Immature natural killer cell (primary cell): ENCODE results near the gene EVI2A. TPM values are rescaled to one million over a fixed set of nuclear protein-coding genes. Genes with fewer than 3 reads are reported as not detected.
"Not testable (repeated sequence)": the region's sequence is repeated elsewhere in the genome, so short reads cannot be mapped to it uniquely, and the experiment has no call there.

Source experiments
- DNase-seq, 3 donors: peaks; one replicate each; pipeline ENCODE4 v3.0.0; 2022; ENCODE audit warnings: mixed read lengths in 1 of 3
- H3K27ac Mint-ChIP-seq, 6 donors: one replicate each; pipeline ENCODE4 v1.8.0; 2020; ENCODE audit warnings: mixed read lengths in 6 of 6, mild to moderate bottlenecking in 5 of 6, inconsistent platforms in 4 of 6, moderate library complexity in 3 of 6
- H3K27me3 Mint-ChIP-seq, 3 donors: one replicate each; pipeline ENCODE4 v1.8.0; 2020 to 2021; ENCODE audit warnings: low read depth in 3 of 3, mild to moderate bottlenecking in 3 of 3, mixed read lengths in 3 of 3, moderate library complexity in 3 of 3, inconsistent platforms in 1 of 3
- H3K36me3 Mint-ChIP-seq, 3 donors: one replicate each; pipeline ENCODE4 v1.8.0; 2020; ENCODE audit warnings: mixed read lengths in 3 of 3, inconsistent platforms in 2 of 3, mild to moderate bottlenecking in 2 of 3
- H3K4me1 Mint-ChIP-seq, 2 donors: one replicate each; pipeline ENCODE4 v1.8.0; 2020; ENCODE audit warnings: inconsistent platforms in 2 of 2, mild to moderate bottlenecking in 2 of 2, mixed read lengths in 2 of 2, moderate library complexity in 1 of 2
- H3K4me3 Mint-ChIP-seq, 5 donors: one replicate each; pipeline ENCODE4 v1.8.0; 2020; ENCODE audit warnings: mild to moderate bottlenecking in 5 of 5, mixed read lengths in 5 of 5, inconsistent platforms in 3 of 5, moderate library complexity in 3 of 5
- H3K9me3 Mint-ChIP-seq, 6 donors: one replicate each; pipeline ENCODE4 v1.8.0; 2020; ENCODE audit warnings: mild to moderate bottlenecking in 6 of 6, mixed read lengths in 6 of 6, inconsistent platforms in 4 of 6, moderate library complexity in 3 of 6
- polyA plus RNA-seq, 3 donors: library from polyadenylated mRNA; unstranded; fragments of 300-500 nt; fragmentation: Illumina TruSeq; gene quantifications; one replicate each; pipeline ENCODE4 v1.2.3, GENCODE V29; 2021

The EVI2A gene
- polyA plus RNA-seq, 3 donors from 2014 or later = 38.2 to 57.0 (median 45.0) TPM

DNA sequence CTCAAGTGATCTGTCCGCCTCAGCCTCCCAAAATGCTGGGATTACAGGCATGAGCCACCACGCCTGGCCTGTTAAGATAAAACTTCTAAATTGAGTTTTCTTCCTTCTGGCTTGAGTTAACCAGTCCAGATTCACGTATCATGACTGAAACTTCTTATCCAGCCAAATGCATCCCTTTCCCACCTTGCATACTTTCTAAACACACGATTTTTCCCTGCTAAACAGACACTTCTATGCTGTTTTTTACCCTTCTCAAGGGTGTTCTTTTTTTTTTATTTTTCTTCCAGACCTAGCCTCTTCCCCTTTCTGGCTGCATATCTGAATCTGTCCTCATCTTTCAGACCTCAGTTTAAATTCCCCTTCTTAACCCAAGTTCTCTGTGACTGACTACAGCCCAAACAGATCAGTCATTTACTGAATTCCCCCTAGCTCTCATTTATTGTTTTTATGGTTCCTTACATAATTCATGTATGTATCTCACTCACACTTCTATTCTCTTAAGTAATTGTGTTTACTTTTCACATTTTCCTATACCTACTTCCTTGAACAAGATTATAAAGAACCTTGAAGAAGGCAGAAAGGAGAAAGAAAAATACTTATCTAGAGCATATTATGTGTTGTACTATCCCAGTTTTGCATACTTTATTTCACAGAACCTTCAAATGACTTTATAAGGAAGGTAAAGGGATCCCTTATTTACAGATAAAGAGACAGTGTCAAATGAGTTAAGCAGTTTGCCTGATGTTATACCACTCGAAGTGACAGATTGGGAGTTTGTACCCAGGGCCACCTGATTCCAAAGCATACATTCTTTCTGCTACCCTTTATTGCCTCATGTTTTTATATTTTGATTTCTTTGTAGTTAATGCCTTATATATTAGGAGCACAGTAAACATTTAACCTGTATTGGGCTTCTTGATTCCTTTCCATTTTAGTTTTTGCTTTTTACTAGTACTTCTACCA, 12.8 kb downstream of the EVI2A start:
- Mint-ChIP-seq H3K4me3 (peak overlapping the region; percentile 89 to 96 (median 89)), H3K36me3 (peaks cover 15 to 29% (median 18%) of the 10 kb centered on the region in 3 donors), H3K4me1 (peaks cover 72 to 81% of the 10 kb centered on the region in 2 donors), H3K27me3 (peaks cover 3 to 11% (median 4%) of the 10 kb centered on the region in 3 donors), H3K27ac (peak overlapping the region; percentile 91 to 98 (median 96)), H3K9me3 (no peaks in the 10 kb centered on the region)
- DNase-seq = no peak

DNA sequence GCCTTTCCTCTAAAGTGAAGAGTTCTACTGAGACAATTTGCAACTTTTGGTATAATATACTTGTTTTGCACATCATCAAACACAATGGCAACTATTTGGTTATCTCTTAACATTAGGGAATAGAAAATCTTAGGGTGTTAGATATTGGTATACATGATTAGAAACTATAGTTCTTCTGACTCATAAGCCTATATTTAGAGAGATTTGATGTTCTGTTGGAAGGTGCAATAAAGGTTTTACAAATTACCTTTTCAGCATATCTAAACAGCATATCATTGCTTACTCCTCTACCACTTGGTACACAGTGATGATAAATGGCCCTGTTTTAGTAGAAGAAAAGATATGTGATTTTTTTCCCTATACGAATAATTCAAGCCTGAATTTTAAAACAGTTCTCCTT, 13.8 kb downstream of the EVI2A start:
- DNase-seq = no peak
- peak overlapping the region; percentile 89 to 96 (median 89) for H3K4me3 Mint-ChIP-seq
- H3K9me3 Mint-ChIP-seq = no peaks in the 10 kb centered on the region
- peak overlapping the region; percentile 91 to 98 (median 96) for H3K27ac Mint-ChIP-seq
- peaks cover 0 to 7% (median 3%) of the 10 kb centered on the region in 3 donors for H3K27me3 Mint-ChIP-seq
- H3K36me3 Mint-ChIP-seq = peaks cover 18 to 39% (median 22%) of the 10 kb centered on the region in 3 donors
- peaks cover 72 to 81% of the 10 kb centered on the region in 2 donors for H3K4me1 Mint-ChIP-seq

DNA sequence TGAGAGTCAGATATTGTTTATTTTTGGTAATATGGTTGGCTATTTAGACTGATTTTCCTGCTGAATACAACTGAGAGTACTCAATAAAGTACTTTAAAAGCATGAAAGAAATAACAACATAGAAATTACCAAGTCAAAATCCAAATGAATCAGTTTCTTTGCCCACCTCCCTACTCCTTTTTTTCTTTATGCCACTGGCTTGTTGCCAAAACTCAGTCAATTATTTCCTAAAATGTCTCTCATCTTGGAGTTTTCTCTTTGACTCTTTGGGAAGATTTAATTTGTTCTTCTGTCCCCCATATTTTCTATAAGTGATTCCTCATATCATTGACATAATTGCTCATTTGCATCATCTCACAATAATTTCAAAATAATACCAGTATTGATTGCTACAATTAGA, 21.8 kb downstream of the EVI2A start:
- no peak overlapping the region for H3K4me3 Mint-ChIP-seq
- H3K36me3 Mint-ChIP-seq = peaks cover 7 to 27% (median 18%) of the 10 kb centered on the region in 3 donors
- peaks cover 0 to 2% (median 1%) of the 10 kb centered on the region in 3 donors for H3K27me3 Mint-ChIP-seq
- no peak for DNase-seq
- peaks cover 9 to 20% of the 10 kb centered on the region in 2 donors for H3K4me1 Mint-ChIP-seq
- H3K27ac Mint-ChIP-seq = peak overlapping the region in 1 of 6 donors; percentile 34
- no peaks in the 10 kb centered on the region for H3K9me3 Mint-ChIP-seq

DNA sequence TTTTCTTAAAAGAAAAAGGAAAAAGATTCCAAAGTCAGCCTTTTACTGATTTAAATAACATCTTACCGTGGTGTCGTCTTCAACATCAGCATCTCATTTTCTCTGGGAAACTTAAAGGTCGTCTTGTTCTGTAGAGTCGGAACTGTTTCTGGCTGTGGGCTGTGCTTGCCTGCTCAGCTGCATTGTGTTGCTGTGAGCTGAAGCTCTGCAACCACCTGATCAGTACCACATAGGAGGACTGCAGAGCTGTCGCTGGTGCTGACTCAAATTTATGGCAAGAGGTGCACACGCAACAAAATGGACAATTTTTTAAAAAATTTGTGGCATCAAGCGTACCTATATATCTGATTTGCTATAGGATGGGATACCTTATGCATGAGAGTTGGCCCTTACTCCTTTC, 24.3 kb downstream of the EVI2A start, which contains the start of gene OMG:
OMG (minus strand) TSS at position 150 of the 400 bp plus-strand sequence. CDS start 908 bp downstream, outside the sequence.
- Mint-ChIP-seq H3K36me3 (peaks cover 0 to 6% (median 0%) of the 10 kb centered on the region in 3 donors), H3K9me3 (no peaks in the 10 kb centered on the region), H3K4me3 (no peak within 1 kb of the TSS), H3K27ac (peak within 1 kb of the TSS in 1 of 6 donors; percentile 44), H3K27me3 (peaks cover 0 to 2% (median 0%) of the 10 kb centered on the region in 3 donors), H3K4me1 (peaks cover 3 to 14% of the 10 kb centered on the region in 2 donors)
- DNase-seq = no peak

DNA sequence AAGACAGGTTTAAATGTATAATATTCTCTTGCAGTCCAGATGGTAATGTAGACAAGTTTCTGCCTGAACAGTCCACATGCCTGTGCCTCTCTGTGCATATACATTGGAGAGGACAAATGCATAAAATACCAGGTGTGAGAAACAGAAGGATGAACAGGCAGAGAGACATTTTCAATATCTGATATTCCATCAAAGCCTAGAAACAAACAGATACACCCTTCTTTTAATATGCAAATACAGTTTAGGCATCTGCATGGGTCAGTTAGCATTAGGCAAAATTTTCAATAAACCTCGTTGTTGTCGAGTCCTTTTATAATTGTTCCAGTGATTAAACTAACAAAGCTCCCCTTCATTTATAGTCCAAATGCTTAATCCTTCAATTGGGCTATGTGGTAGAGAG, 25.3 kb downstream of the EVI2A start:
- Mint-ChIP-seq H3K4me3 (no peak overlapping the region), H3K9me3 (no peaks in the 10 kb centered on the region), H3K4me1 (peaks cover 0 to 10% of the 10 kb centered on the region in 2 donors), H3K36me3 (peaks cover 0 to 6% (median 0%) of the 10 kb centered on the region in 3 donors), H3K27ac (no peak overlapping the region), H3K27me3 (peaks cover 0 to 2% (median 0%) of the 10 kb centered on the region in 3 donors)
- no peak for DNase-seq

DNA sequence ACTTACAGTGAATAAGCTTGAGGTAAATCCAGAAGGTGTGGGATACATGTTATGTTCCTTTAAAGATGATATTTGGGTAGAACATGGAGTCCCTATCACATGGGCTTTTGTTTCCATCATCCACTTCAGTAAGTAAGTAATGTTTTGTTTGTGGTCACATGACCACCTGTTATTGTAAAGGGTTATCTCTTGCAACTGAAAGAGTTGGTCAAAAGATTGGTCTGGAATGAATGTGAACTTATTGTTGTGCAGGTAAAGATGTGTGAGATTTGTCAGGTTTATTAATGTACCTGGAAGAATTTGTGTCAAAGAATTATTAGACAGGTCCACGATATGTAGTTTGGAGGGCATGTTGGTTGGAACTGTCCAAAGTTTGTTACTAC, 25.9 kb downstream of the EVI2A start:
- peaks cover under 1 to 9% of the 10 kb centered on the region in 2 donors for H3K4me1 Mint-ChIP-seq
- no peaks in the 10 kb centered on the region for H3K9me3 Mint-ChIP-seq
- no peak for DNase-seq
- peaks cover 0 to 2% (median 0%) of the 10 kb centered on the region in 3 donors for H3K27me3 Mint-ChIP-seq
- no peak overlapping the region for H3K27ac Mint-ChIP-seq
- H3K4me3 Mint-ChIP-seq = no peak overlapping the region
- peaks cover 0 to 6% (median 0%) of the 10 kb centered on the region in 3 donors for H3K36me3 Mint-ChIP-seq

DNA sequence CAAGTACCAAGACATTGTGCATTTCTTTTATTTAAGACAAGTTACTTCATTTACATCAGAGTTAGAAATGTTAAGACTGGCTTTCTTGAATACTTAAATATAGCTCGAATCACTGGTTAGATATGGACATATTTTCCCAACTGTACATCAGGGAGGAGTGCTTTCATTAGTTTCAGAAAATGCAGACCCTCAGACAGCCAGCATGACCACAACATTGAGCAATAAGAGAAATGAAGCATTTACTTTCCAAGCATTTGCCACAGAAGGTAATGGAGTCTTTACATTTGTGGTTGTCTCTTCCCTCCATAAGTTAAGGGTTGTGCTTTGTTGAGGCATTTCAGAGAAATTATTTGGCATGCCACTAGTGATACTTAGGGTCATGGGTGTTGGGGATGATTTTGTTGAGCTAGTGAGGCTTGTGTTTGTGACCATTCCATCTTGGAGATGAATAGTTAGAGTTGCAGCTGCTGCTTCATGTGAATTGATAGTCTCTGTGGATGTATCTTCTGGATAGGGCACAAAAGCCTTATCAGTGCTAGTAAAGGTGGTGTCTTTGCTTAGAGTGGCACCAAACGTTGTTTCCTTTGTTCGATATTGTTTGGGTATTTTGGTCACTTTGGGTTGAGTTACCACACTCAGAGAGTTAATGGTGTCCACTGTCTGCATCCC, 26.5 kb downstream of the EVI2A start:
- Mint-ChIP-seq H3K36me3 (peaks cover 0 to 6% (median 0%) of the 10 kb centered on the region in 3 donors), H3K9me3 (no peaks in the 10 kb centered on the region), H3K4me1 (peaks cover 4 to 9% of the 10 kb centered on the region in 2 donors), H3K27ac (no peak overlapping the region), H3K27me3 (peaks cover 0 to 2% (median 0%) of the 10 kb centered on the region in 3 donors), H3K4me3 (no peak overlapping the region)
- no peak for DNase-seq

DNA sequence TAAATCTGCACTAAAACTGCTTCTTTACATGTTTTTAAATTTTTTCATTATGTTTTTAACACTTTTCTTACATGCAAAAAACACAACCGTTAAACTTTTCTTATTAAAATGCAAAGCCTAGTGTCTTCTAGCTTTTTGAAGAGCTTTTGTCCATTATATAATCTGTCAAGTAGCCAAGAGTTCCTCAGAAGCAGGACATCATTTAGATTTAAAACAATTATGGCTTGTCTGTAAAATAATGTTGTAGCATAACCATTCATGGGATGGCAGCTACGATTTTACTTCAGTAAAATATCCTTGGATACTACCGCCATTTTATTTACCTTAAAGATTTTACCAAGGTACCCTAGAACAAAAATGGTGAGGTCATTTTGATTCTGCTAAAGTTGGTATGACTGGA, 27.2 kb downstream of the EVI2A start:
- no peak for DNase-seq
- H3K4me3 Mint-ChIP-seq = no peak overlapping the region
- H3K36me3 Mint-ChIP-seq = peaks cover 0 to 6% (median 0%) of the 10 kb centered on the region in 3 donors
- no peaks in the 10 kb centered on the region for H3K9me3 Mint-ChIP-seq
- peaks cover 4 to 8% of the 10 kb centered on the region in 2 donors for H3K4me1 Mint-ChIP-seq
- H3K27me3 Mint-ChIP-seq = peaks cover 0 to 2% (median 0%) of the 10 kb centered on the region in 3 donors
- H3K27ac Mint-ChIP-seq = no peak overlapping the region

DNA sequence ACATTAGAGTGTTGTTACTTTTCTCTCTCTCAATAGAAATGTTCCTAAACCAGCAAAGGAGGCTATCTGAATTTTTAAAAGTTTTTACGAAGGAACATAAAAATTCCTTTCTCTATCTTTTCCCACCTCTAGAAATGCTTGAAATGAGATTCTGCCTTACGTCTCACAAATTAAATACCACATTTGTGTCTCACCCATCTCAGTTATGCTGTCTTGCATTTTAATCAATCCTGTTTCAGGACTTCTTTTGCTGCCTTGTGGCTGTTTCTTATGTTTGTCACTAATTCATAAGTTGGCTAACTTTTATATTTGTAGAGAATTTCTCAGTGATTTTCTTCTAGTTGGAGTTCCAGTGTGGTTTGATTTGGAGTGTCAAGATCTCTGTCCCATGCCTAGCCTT, 27.8 kb downstream of the EVI2A start:
- Mint-ChIP-seq H3K9me3 (no peaks in the 10 kb centered on the region), H3K36me3 (peaks cover 0 to 6% (median 5%) of the 10 kb centered on the region in 3 donors), H3K4me1 (peaks cover 4 to 8% of the 10 kb centered on the region in 2 donors), H3K27ac (no peak overlapping the region), H3K4me3 (no peak overlapping the region), H3K27me3 (peaks cover 0 to 2% (median 0%) of the 10 kb centered on the region in 3 donors)
- no peak for DNase-seq

DNA sequence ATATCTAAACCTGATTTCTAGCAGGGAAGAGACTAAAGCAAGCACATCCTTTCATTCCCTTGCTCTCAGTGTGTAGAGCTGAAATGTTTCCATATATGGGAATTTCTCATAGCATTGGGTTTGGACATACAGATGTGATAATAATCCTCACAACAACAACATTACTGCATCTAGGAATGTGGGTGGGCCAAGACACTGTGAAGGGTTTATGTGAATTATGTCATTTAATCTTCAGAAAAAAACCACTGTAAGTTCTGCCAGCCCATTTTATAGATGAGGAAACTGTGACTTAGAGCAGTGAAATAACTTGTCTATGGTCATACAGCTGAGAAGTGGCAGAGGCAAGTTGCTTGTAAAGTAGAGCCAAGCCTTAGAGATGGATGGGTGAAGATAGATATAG, 29.6 kb downstream of the EVI2A start:
- no peak for DNase-seq
- Mint-ChIP-seq H3K27ac (no peak overlapping the region), H3K36me3 (peaks cover 0 to 11% (median 10%) of the 10 kb centered on the region in 3 donors), H3K9me3 (no peaks in the 10 kb centered on the region), H3K27me3 (peaks cover 0 to 3% (median 0%) of the 10 kb centered on the region in 3 donors), H3K4me1 (peaks cover 8 to 9% of the 10 kb centered on the region in 2 donors), H3K4me3 (no peak overlapping the region)

DNA sequence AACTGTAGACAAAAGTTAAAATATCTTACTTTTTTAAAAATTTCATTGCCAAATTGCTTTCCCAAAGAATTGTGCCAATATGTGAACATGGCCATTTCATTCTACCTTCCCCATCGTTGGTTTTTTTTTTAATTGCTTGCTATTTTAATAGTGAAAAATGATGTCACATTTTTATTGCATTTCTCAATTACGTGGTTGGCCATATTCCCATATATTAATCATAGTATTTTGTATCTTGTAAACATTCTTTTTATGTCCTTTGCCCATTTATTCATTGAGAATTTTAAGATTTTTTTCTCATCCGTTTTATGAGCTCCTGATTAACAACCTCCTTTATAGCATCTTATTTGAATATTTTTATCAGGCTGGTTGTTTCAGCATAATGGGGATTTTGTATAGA, 31.6 kb downstream of the EVI2A start:
- no peaks in the 10 kb centered on the region for H3K9me3 Mint-ChIP-seq
- peaks cover 0 to 10% (median 8%) of the 10 kb centered on the region in 3 donors for H3K36me3 Mint-ChIP-seq
- H3K4me1 Mint-ChIP-seq = peaks cover 8 to 9% of the 10 kb centered on the region in 2 donors
- H3K4me3 Mint-ChIP-seq = no peak overlapping the region
- peak overlapping the region in 1 of 6 donors; percentile 17 for H3K27ac Mint-ChIP-seq
- peaks cover 0 to 3% (median 0%) of the 10 kb centered on the region in 3 donors for H3K27me3 Mint-ChIP-seq
- DNase-seq = no peak

DNA sequence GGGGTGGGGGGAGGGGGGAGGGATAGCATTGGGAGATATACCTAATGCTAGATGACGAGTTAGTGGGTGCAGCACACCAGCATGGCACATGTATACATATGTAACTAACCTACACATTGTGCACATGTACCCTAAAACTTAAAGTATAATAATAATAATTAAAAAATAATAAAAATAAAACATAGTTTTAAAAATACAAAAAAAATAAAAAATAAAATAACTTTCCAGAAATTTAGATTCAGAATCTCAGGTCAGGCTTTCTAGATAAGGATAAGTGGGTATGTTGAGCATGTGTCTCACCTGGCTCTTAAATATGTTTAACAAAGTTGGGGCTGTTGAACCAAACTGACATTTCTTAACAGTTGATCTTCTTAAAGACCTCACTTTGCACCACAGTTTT, 33.5 kb downstream of the EVI2A start:
- H3K27ac Mint-ChIP-seq = peak overlapping the region in 1 of 6 donors; percentile 1
- not testable (repeated sequence) for H3K4me3 Mint-ChIP-seq, H3K27me3 Mint-ChIP-seq, H3K9me3 Mint-ChIP-seq, H3K4me1 Mint-ChIP-seq, DNase-seq
- peaks cover 0 to 11% (median 8%) of the 10 kb centered on the region in 3 donors for H3K36me3 Mint-ChIP-seq

DNA sequence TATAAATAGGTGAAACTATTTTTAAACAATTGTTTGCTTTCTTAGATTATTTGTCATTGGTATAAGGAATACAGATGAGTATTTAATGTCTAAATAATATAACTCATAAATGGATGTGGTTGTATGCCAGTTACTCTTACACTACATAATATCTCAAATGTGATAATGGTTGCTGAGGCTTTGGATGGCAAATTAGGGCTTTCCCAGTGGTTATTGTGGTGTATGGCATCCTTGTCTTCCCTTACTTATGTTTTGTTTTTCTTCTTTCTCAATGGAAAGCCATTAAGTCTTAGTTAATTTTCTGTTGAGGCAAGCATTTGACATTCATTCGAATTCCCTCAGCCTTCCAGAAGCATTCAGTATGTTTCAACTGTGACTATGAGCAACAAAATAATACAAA, 34.8 kb downstream of the EVI2A start:
- Mint-ChIP-seq H3K36me3 (peaks cover 7 to 18% (median 14%) of the 10 kb centered on the region in 3 donors), H3K27ac (no peak overlapping the region), H3K4me3 (no peak overlapping the region)

More for the DNA sequence above, 34.8 kb downstream of the EVI2A start:
- H3K9me3 Mint-ChIP-seq = no peaks in the 10 kb centered on the region
- peaks cover 0 to 3% (median 0%) of the 10 kb centered on the region in 3 donors for H3K27me3 Mint-ChIP-seq
- DNase-seq = no peak
- peaks cover 8 to 9% of the 10 kb centered on the region in 2 donors for H3K4me1 Mint-ChIP-seq
